HepG2 (cell line): Measurements from ENCODE around the gene MOBP. TPM values are rescaled to one million over a fixed set of nuclear protein-coding genes. Genes with fewer than 3 reads are reported as not detected.

Experiments used
- ATAC-seq: fragments of 200-7000 bp; cut with Tn5 transposase; 3 replicates; pipeline ENCODE4 v1.9.1; 2020; ENCODE audit warnings: mild to moderate bottlenecking, moderate library complexity
- BruUV-seq: library from RNA; stranded (reverse); fragments of 400-500 nt; replicated peaks from 2 replicates; lab custom pipeline; 2021; lab: Mats Ljungman, UMichigan
- CTCF ChIA-PET: fragments of 300-600 bp; formaldehyde crosslinking; extraction: SDS; loops from one replicate; lab custom pipeline; 2021; ENCODE audit warnings: low total read pairs, inconsistent platforms, low intra/inter-chr PET ratio; lab: Yijun Ruan, JAX
- POLR2A ChIA-PET: fragments of 350-600 bp; sonication (Branson Sonifier 250); formaldehyde crosslinking; loops from one replicate; lab custom pipeline; 2020; ENCODE audit warnings: antibody characterized with exemption, inconsistent platforms; lab: Yijun Ruan, JAX
- DNase-seq: peaks from one replicate; pipeline ENCODE4 v3.0.0-alpha.2; 2015; ENCODE audit warnings: low spot score
- FAIRE-seq: peaks from 3 replicates; lab custom pipeline; 2011; peaks lifted over from hg19 to GRCh38; lab: Jason Lieb, UNC
- H2AFZ ChIP-seq: one replicate; pipeline ENCODE4 v1.6.1; 2011; ENCODE audit warnings: low read length, inconsistent platforms
- H3K27ac ChIP-seq: fragments of 300-600 bp; 3 replicates; pipeline ENCODE4 v1.8.0; 2011; ENCODE audit warnings: mixed run types, mild to moderate bottlenecking, mixed read lengths, low read length, inconsistent platforms; ENCODE audit not compliant: insufficient read depth; ENCODE audit errors: extremely low read length
- H3K27me3 ChIP-seq, 2 experiments: fragments of 200-600 bp in 1 of 2; 2 replicates in 1 of 2; 3 replicates in 1 of 2; pipeline versions ENCODE4 v1.6.0 to v1.8.0; 2011; ENCODE audit warnings: low read length in 2 of 2, mild to moderate bottlenecking in 2 of 2, moderate library complexity in 2 of 2, inconsistent platforms in 1 of 2; ENCODE audit not compliant: insufficient read depth in 2 of 2, control insufficient read depth in 1 of 2
- H3K36me3 ChIP-seq, 2 experiments: fragments of 200-600 bp in 1 of 2; replicated peaks in 1 of 2; 2 replicates in 1 of 2; 3 replicates in 1 of 2; pipeline versions ENCODE4 v1.5.1 to v1.8.0; 2011; ENCODE audit warnings: low read length in 2 of 2, inconsistent platforms in 1 of 2; ENCODE audit not compliant: insufficient read depth in 2 of 2, control insufficient read depth in 1 of 2
- H3K4me1 ChIP-seq: 2 replicates; pipeline ENCODE4 v1.5.1; 2012; ENCODE audit warnings: low read length, inconsistent platforms; ENCODE audit not compliant: insufficient read depth
- H3K4me2 ChIP-seq: 2 replicates; pipeline ENCODE4 v1.6.0; 2011; ENCODE audit warnings: low read depth, low read length, inconsistent platforms
- H3K4me3 ChIP-seq, 3 experiments: fragments of 200-600 bp in 1 of 3; sonication (generic), shearing (Covaris generic) in 1 of 3; replicated peaks in 1 of 3; 2 replicates each; pipeline ENCODE4 v1.5.1; 2011 to 2016; ENCODE audit warnings: low read length in 3 of 3, inconsistent platforms in 2 of 3, low read depth in 2 of 3, mild to moderate bottlenecking in 2 of 3, control low read depth in 1 of 3, mixed read lengths in 1 of 3; ENCODE audit not compliant: insufficient read depth in 1 of 3
- H3K79me2 ChIP-seq: one replicate; pipeline ENCODE4 v1.6.1; 2011; ENCODE audit warnings: low read length, inconsistent platforms; ENCODE audit not compliant: insufficient read depth
- H3K9ac ChIP-seq: 2 replicates; pipeline ENCODE4 v1.6.0; 2011; ENCODE audit warnings: mild to moderate bottlenecking, low read depth, low read length, inconsistent platforms; ENCODE audit not compliant: insufficient read depth
- H3K9me3 ChIP-seq: 2 replicates; pipeline ENCODE4 v1.5.1; 2012; ENCODE audit warnings: mild to moderate bottlenecking, low read length
- H4K20me1 ChIP-seq: 2 replicates; pipeline ENCODE4 v1.6.0; 2011; ENCODE audit warnings: inconsistent platforms, mild to moderate bottlenecking, low read length, moderate library complexity; ENCODE audit not compliant: insufficient read depth
- CREB1 ChIP-seq, 2 experiments: fragments of 450-650 bp in 1 of 2; IDR thresholded peaks; 2 replicates each; pipeline ENCODE4 v1.6.1; 2016 to 2017; ENCODE audit warnings: control low read depth in 1 of 2, mild to moderate bottlenecking in 1 of 2, missing compliant biosample characterization in 1 of 2, missing genetic modification characterization in 1 of 2
- JUND ChIP-seq: sonication (generic); formaldehyde crosslinking; IDR thresholded peaks from 2 replicates; pipeline ENCODE4 v1.8.0; 2022; ENCODE audit warnings: mild to moderate bottlenecking, missing genetic modification reagents
- MED13 ChIP-seq: sonication (generic); formaldehyde crosslinking; IDR thresholded peaks from 2 replicates; pipeline ENCODE4 v1.5.0; 2020; ENCODE audit warnings: missing genetic modification reagents
- NR2F6 ChIP-seq, 2 experiments: IDR thresholded peaks; 2 replicates each; pipeline ENCODE4 v1.6.1; 2016; ENCODE audit warnings: antibody characterized with exemption in 1 of 2, mild to moderate bottlenecking in 1 of 2
- RAD51 ChIP-seq: fragments of 450-650 bp; IDR thresholded peaks from 2 replicates; pipeline ENCODE4 v1.6.1; 2016; ENCODE audit warnings: borderline replicate concordance
- SRF ChIP-seq: IDR thresholded peaks from 2 replicates; pipeline ENCODE4 v1.6.1; 2011; ENCODE audit warnings: mild to moderate bottlenecking, low read depth, low read length, moderate library complexity
- ZC3H13 ChIP-seq: sonication (generic); formaldehyde crosslinking; IDR thresholded peaks from 2 replicates; pipeline ENCODE4 v1.8.1; 2023; ENCODE audit warnings: mild to moderate bottlenecking, missing genetic modification reagents, moderate library complexity
- ZFP62 ChIP-seq: sonication (generic); formaldehyde crosslinking; IDR thresholded peaks from 2 replicates; pipeline ENCODE4 v1.4.0; 2020; ENCODE audit warnings: missing genetic modification reagents
- ZNF256 ChIP-seq: sonication (generic); formaldehyde crosslinking; conservative IDR thresholded peaks from 2 replicates; pipeline ENCODE4 v1.4.0; 2020; ENCODE audit warnings: missing genetic modification reagents
- ZNF326 ChIP-seq: sonication (generic); formaldehyde crosslinking; IDR thresholded peaks from 2 replicates; pipeline ENCODE4 v1.4.0; 2020; ENCODE audit warnings: missing genetic modification reagents, borderline replicate concordance
- ZSCAN25 ChIP-seq: sonication (generic); formaldehyde crosslinking; IDR thresholded peaks from 2 replicates; pipeline ENCODE4 v1.8.0; 2022; ENCODE audit warnings: mild to moderate bottlenecking, missing genetic modification reagents
- WGBS: methylation state at CpG from one replicate; pipeline ENCODE4 v1.1.6; 2017; ENCODE audit warnings: low lambda C conversion rate; 5-methylcytosine and 5-hydroxymethylcytosine counted together
- in situ Hi-C: cut with HindIII; loops from 2 replicates; pipeline ENCODE4 v1.10.0; 2017; ENCODE audit warnings: low pct_unique_long_range_greater_than_20kb; ENCODE audit not compliant: extremely low pct_ligation_motif_present
- intact Hi-C: fragments of 100-400 bp; cut with micrococcal nuclease; formaldehyde crosslinking; loops from one replicate; pipeline ENCODE4 v1.10.0; 2022; ENCODE audit not compliant: unreplicated experiment
- polyA plus RNA-seq, 8 experiments: library from polyadenylated mRNA; depleted of rRNA in 3 of 8; stranded (reverse) in 7 of 8; unstranded in 1 of 8; fragments of >200 nt; fragmentation: Illumina TruSeq in 4 of 8; extraction: Trizol in 4 of 8; gene quantifications; 2 replicates each; pipeline versions ENCODE4 v1.2.1 to v1.2.3, GENCODE V29; 2011 to 2016; ENCODE audit warnings: low read depth in 4 of 8, missing spikeins in 1 of 8, mixed read lengths in 1 of 8; ENCODE audit not compliant: insufficient read depth in 1 of 8
- total RNA-seq, 5 experiments: library from RNA; depleted of rRNA; stranded (reverse); fragments of >200 nt; fragmentation: Illumina TruSeq; extraction: Trizol; gene quantifications; 2 replicates each; pipeline ENCODE4 v1.2.3, GENCODE V29; 2016; ENCODE audit warnings: low read depth in 1 of 5
- TF ChIP-seq, protein P1 (sequence below): sonication (generic); formaldehyde crosslinking; IDR thresholded peaks from 2 replicates; pipeline ENCODE4 v1.4.0; 2020; ENCODE audit warnings: mild to moderate bottlenecking, low read depth, missing genetic modification reagents
- TF ChIP-seq, protein P2 (sequence below): sonication (generic); formaldehyde crosslinking; IDR thresholded peaks from 2 replicates; pipeline ENCODE4 v1.5.1; 2020; ENCODE audit warnings: missing genetic modification reagents, mild to moderate bottlenecking, borderline replicate concordance

Gene MOBP
- total and polyA plus RNA-seq, 2 of the 13 experiments (the other 11 are each of a cell fraction or from before 2014, with no cell fraction given), result not detected

DNA sequence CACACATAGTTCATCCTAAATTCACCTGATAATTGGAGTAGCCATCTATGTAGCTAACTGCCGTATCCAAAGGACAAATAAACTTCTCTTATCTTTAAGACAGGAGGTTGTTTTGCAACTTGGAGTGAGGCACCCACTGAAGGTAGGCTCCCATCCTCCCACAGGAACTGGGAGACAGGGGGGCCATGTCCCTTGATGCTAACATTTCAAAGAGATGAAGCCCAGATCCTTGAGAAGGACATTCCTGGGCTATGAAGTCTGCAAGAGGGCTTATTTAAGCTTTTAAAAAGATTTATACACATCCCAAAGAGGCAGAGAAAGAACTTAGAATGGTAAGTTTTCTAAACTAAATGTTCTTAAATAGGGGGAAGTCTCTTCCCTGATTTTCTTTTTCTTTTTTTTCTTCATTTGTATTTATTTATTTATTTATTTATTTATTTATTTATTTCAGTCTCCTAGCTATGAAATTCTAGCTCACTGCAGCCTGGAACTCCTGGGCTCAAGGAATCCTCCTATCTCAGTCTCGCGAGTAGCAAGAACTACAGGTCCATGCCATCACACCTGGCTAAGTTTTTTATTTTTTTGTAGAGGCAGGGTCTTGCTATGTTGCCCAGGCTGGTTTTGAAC is 12.8 kb upstream of the MOBP start:
- no peak overlapping the region for H3K4me2 ChIP-seq
- H3K4me1 ChIP-seq, result no peaks in the 10 kb centered on the region
- H3K9ac ChIP-seq, result no peak overlapping the region
- DNase-seq (no peak), FAIRE-seq (no peak), ATAC-seq (no peak)
- no peaks in the 10 kb centered on the region for H3K36me3 ChIP-seq
- WGBS, result 5% methylated on average over 2 of the region's 3 CpGs
- H3K79me2 ChIP-seq, result no peaks in the 10 kb centered on the region
- H3K27me3 ChIP-seq, result no peaks in the 10 kb centered on the region
- H2AFZ ChIP-seq, result no peak overlapping the region
- intact Hi-C loops, result no loop called here
- H3K9me3 ChIP-seq, result no peaks in the 10 kb centered on the region
- no TSS peak for BruUV-seq
- ChIA-PET POLR2A (no interaction called here), CTCF (no interaction called here)
- TF ChIP-seq NR2F6 (IDR thresholded peaks at IDR 0.05) (no peak), NR2F6 (CRISPR knock-in tag; IDR thresholded peaks at IDR 0.05) (no peak), MED13 (no peak), ZNF256 (no peak), ZNF326 (CRISPR knock-in tag) (no peak), CREB1 (IDR thresholded peaks at IDR 0.05) (no peak), CREB1 (CRISPR knock-in tag; IDR thresholded peaks at IDR 0.05) (no peak), ZSCAN25 (CRISPR knock-in tag) (no peak), RAD51 (no peak), ZFP62 (CRISPR knock-in tag) (no peak), JUND (CRISPR knock-in tag) (no peak), SRF (no peak), ZC3H13 (CRISPR knock-in tag) (no peak)
- TF ChIP-seq, protein P1, sequence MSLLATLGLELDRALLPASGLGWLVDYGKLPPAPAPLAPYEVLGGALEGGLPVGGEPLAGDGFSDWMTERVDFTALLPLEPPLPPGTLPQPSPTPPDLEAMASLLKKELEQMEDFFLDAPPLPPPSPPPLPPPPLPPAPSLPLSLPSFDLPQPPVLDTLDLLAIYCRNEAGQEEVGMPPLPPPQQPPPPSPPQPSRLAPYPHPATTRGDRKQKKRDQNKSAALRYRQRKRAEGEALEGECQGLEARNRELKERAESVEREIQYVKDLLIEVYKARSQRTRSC (CRISPR knock-in tag), result no peak
- TF ChIP-seq, protein P2, sequence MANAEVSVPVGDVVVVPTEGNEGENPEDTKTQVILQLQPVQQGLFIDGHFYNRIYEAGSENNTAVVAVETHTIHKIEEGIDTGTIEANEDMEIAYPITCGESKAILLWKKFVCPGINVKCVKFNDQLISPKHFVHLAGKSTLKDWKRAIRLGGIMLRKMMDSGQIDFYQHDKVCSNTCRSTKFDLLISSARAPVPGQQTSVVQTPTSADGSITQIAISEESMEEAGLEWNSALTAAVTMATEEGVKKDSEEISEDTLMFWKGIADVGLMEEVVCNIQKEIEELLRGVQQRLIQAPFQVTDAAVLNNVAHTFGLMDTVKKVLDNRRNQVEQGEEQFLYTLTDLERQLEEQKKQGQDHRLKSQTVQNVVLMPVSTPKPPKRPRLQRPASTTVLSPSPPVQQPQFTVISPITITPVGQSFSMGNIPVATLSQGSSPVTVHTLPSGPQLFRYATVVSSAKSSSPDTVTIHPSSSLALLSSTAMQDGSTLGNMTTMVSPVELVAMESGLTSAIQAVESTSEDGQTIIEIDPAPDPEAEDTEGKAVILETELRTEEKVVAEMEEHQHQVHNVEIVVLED (CRISPR knock-in tag), result no peak
- in situ Hi-C loops, result no loop called here
- H3K27ac ChIP-seq, result no peak overlapping the region
- H3K4me3 ChIP-seq, result no peak overlapping the region
- no peaks in the 10 kb centered on the region for H4K20me1 ChIP-seq
